GM21717 (cell line): Measurements from ENCODE around the gene PRKAR1B.
"Not testable (repeated sequence)": the region's sequence is repeated elsewhere in the genome, so short reads cannot be mapped to it uniquely, and the experiment has no call there.

Experiments
- ATAC-seq: cut with Tn5 transposase; IDR thresholded peaks from one replicate; pipeline ENCODE4 v1.9.1; 2021; ENCODE audit warnings: mild to moderate bottlenecking, moderate library complexity; ENCODE audit not compliant: unreplicated experiment

The PRKAR1B gene

GRCh38 chr7:757741-758163 is 30.7 kb upstream of the PRKAR1B start:
- ATAC-seq, result no peak

- ATAC-seq, result no peak
Observed at GRCh38 chr7:756928-757560, 30.0 kb upstream of the PRKAR1B start.

GRCh38 chr7:756231-756927 is 29.3 kb upstream of the PRKAR1B start:
- ATAC-seq, result no peak

- ATAC-seq, result no peak
Observed at GRCh38 chr7:755413-755805, 28.3 kb upstream of the PRKAR1B start.

GRCh38 chr7:754531-755412 is 27.7 kb upstream of the PRKAR1B start:
- ATAC-seq, result no peak

GRCh38 chr7:753190-753589 is 26.1 kb upstream of the PRKAR1B start:
- no peak for ATAC-seq

GRCh38 chr7:752256-752655 is 25.2 kb upstream of the PRKAR1B start:
- not testable (repeated sequence) for ATAC-seq

GRCh38 chr7:751826-752225 is 24.7 kb upstream of the PRKAR1B start:
- no peak for ATAC-seq

GRCh38 chr7:750111-750905 is 23.2 kb upstream of the PRKAR1B start:
- ATAC-seq, result no peak

- ATAC-seq, result no peak
Observed at GRCh38 chr7:749140-749551, 22.1 kb upstream of the PRKAR1B start.

GRCh38 chr7:748446-748845 is 21.4 kb upstream of the PRKAR1B start:
- no peak for ATAC-seq

- ATAC-seq, result no peak
Observed at GRCh38 chr7:747186-747585, 20.1 kb upstream of the PRKAR1B start.

- ATAC-seq, result no peak
Observed at GRCh38 chr7:746155-747061, 19.3 kb upstream of the PRKAR1B start.

GRCh38 chr7:745431-746154 is 18.5 kb upstream of the PRKAR1B start:
- ATAC-seq, result no peak

GRCh38 chr7:744854-745430 is 17.9 kb upstream of the PRKAR1B start:
- ATAC-seq, result no peak

- ATAC-seq, result not testable (repeated sequence)
Observed at GRCh38 chr7:744128-744520, 17.0 kb upstream of the PRKAR1B start.

- not testable (repeated sequence) for ATAC-seq
Observed at GRCh38 chr7:743341-744127, 16.5 kb upstream of the PRKAR1B start.

GRCh38 chr7:742791-743190 is 15.7 kb upstream of the PRKAR1B start:
- ATAC-seq, result no peak
